ENCODE results near the gene RFTN1.

RFTN1 gene

GRCh38 chr3:16529264-16529663, 15.8 kb upstream of the RFTN1 start:
- DNase-seq (ENCODE audit: low read depth) = no peak

- DNase-seq (ENCODE audit: low read depth) = no peak
Measured at GRCh38 chr3:16528581-16528993, 15.1 kb upstream of the RFTN1 start.

- no peak for DNase-seq (ENCODE audit: low read depth)
Measured at GRCh38 chr3:16528106-16528505, 14.6 kb upstream of the RFTN1 start.

- no peak for DNase-seq (ENCODE audit: low read depth)
Measured at GRCh38 chr3:16524196-16524595, 10.7 kb upstream of the RFTN1 start.

GRCh38 chr3:16523778-16524177, 10.3 kb upstream of the RFTN1 start:
- no peak for DNase-seq (ENCODE audit: low read depth)

GRCh38 chr3:16522834-16523233, 9.3 kb upstream of the RFTN1 start:
- no peak for DNase-seq (ENCODE audit: low read depth)

- DNase-seq (ENCODE audit: low read depth) = no peak
Measured at GRCh38 chr3:16520970-16521881, 7.7 kb upstream of the RFTN1 start.

GRCh38 chr3:16520241-16520969, 6.9 kb upstream of the RFTN1 start:
- DNase-seq (ENCODE audit: low read depth) = no peak

- DNase-seq (ENCODE audit: low read depth) = no peak
Measured at GRCh38 chr3:16516695-16517481, 3.4 kb upstream of the RFTN1 start.

GRCh38 chr3:16515885-16516420, 2.5 kb upstream of the RFTN1 start:
- DNase-seq (ENCODE audit: low read depth) = no peak

GRCh38 chr3:16514755-16515353, 1.4 kb upstream of the RFTN1 start:
- no peak for DNase-seq (ENCODE audit: low read depth)

GRCh38 chr3:16514021-16514700, 662 bp upstream of the RFTN1 start:
- no peak for DNase-seq (ENCODE audit: low read depth)

GRCh38 chr3:16512435-16513140, 911 bp downstream of the RFTN1 start:
- DNase-seq (ENCODE audit: low read depth) = no peak

GRCh38 chr3:16511681-16512434, 1.6 kb downstream of the RFTN1 start:
- peak; percentile 64 for DNase-seq (ENCODE audit: low read depth)

GRCh38 chr3:16510620-16511319, 2.7 kb downstream of the RFTN1 start:
- no peak for DNase-seq (ENCODE audit: low read depth)

- DNase-seq (ENCODE audit: low read depth) = no peak
Measured at GRCh38 chr3:16509721-16510619, 3.5 kb downstream of the RFTN1 start.

GRCh38 chr3:16508591-16508995, 4.9 kb downstream of the RFTN1 start:
- no peak for DNase-seq (ENCODE audit: low read depth)

GRCh38 chr3:16508243-16508578, 5.3 kb downstream of the RFTN1 start:
- DNase-seq (ENCODE audit: low read depth) = no peak
